Measurements from ENCODE around the gene MEIKIN. TPM values are rescaled to one million over a fixed set of nuclear protein-coding genes. Genes with fewer than 3 reads are reported as not detected.
"Not testable (repeated sequence)": the region's sequence is repeated elsewhere in the genome, so short reads cannot be mapped to it uniquely, and the experiment has no call there.

Gene MEIKIN
- total RNA-seq, 3 donors from 2014 or later (not counting 1 experiment from before 2014, with no cell fraction given), result 1.1 TPM; not detected in 2

DNA sequence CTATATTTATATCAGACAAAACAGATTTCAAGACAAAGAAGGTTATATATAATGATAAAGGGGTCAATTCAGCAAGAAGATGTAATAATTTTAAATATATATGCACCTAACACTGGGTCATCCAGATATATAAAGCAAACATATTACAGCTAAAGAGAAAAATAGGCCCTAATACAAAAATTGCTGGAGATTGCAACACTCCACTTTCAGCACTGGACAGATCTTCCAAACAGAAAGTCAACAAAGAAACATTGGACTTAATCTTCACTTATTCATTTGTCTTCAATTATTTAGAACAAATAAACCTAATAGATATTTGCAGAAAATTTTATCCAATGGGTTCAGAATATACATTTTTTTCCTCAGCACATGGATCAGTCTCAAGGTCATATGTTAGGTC is 45.8 kb downstream of the MEIKIN start:
- H3K4me1 Mint-ChIP-seq, result peaks cover 5 to 23% of the 10 kb centered on the region in 2 donors
- H3K27me3 ChIP-seq (ENCODE audit: control insufficient read depth, insufficient read depth, low read length), result no peaks in the 10 kb centered on the region
- H3K27ac ChIP-seq (ENCODE audit: low read length), result no peak overlapping the region
- H3K9me3 Mint-ChIP-seq, result peaks cover 5 to 28% of the 10 kb centered on the region in 2 donors
- no peak overlapping the region for H3K4me3 ChIP-seq (ENCODE audit: low read length)
- no peak overlapping the region for H3K4me3 Mint-ChIP-seq
- intact Hi-C loops (cut with micrococcal nuclease), result no loop called here
- peaks cover 22% of the 10 kb centered on the region for H3K36me3 Mint-ChIP-seq
- TF ChIP-seq, protein P1, sequence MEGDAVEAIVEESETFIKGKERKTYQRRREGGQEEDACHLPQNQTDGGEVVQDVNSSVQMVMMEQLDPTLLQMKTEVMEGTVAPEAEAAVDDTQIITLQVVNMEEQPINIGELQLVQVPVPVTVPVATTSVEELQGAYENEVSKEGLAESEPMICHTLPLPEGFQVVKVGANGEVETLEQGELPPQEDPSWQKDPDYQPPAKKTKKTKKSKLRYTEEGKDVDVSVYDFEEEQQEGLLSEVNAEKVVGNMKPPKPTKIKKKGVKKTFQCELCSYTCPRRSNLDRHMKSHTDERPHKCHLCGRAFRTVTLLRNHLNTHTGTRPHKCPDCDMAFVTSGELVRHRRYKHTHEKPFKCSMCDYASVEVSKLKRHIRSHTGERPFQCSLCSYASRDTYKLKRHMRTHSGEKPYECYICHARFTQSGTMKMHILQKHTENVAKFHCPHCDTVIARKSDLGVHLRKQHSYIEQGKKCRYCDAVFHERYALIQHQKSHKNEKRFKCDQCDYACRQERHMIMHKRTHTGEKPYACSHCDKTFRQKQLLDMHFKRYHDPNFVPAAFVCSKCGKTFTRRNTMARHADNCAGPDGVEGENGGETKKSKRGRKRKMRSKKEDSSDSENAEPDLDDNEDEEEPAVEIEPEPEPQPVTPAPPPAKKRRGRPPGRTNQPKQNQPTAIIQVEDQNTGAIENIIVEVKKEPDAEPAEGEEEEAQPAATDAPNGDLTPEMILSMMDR (IDR thresholded peaks at IDR 0.05), result no peak
- DNase-seq (no peak), ATAC-seq (no peak)
- peaks cover 11% of the 10 kb centered on the region for H3K4me1 ChIP-seq (ENCODE audit: control insufficient read depth, insufficient read depth, low read length)
- H3K9me3 ChIP-seq (ENCODE audit: control insufficient read depth, insufficient read depth, low read length), result peaks cover 13% of the 10 kb centered on the region
- H3K27me3 Mint-ChIP-seq (ENCODE audit: low read depth in 2 of 2), result peaks cover 14 to 18% of the 10 kb centered on the region in 2 donors
- no peak overlapping the region for H3K27ac Mint-ChIP-seq
- no peaks in the 10 kb centered on the region for H3K36me3 ChIP-seq (ENCODE audit: control insufficient read depth, insufficient read depth, low read length)

DNA sequence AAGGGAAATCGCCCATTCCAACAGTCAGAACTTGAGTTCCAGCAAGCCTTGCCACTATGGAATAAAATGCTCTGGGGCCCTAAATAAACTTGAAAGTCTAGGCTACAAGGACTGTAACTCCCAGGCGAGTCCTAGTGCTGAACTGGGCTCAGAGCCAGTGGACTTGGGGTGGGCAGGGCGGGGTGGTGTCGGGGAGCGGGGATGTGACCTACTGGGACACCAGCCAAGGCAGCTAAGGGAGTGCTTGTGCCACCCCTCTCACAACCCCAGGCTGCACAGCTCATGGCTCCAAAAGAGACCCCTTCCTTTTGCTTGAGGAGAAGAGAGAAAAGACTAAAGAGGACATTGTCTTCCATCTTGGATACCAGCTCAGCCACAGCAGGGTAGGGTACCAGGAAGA is 61.5 kb downstream of the MEIKIN start:
- Histone ChIP-seq H3K36me3 (ENCODE audit: control insufficient read depth, insufficient read depth, low read length) (no peaks in the 10 kb centered on the region), H3K9me3 (ENCODE audit: control insufficient read depth, insufficient read depth, low read length) (no peaks in the 10 kb centered on the region), H3K27me3 (ENCODE audit: control insufficient read depth, insufficient read depth, low read length) (no peaks in the 10 kb centered on the region), H3K27ac (ENCODE audit: low read length) (no peak overlapping the region), H3K4me3 (ENCODE audit: low read length) (no peak overlapping the region), H3K4me1 (ENCODE audit: control insufficient read depth, insufficient read depth, low read length) (no peaks in the 10 kb centered on the region)
- intact Hi-C loops (cut with micrococcal nuclease), result no loop called here
- Mint-ChIP-seq H3K27me3 (ENCODE audit: low read depth in 2 of 2) (peaks cover 7 to 17% of the 10 kb centered on the region in 2 donors), H3K36me3 (no peaks in the 10 kb centered on the region), H3K4me1 (no peaks in the 10 kb centered on the region), H3K9me3 (peaks cover 0 to 3% of the 10 kb centered on the region in 2 donors), H3K27ac (no peak overlapping the region), H3K4me3 (no peak overlapping the region)
- WGBS (ENCODE audit: insufficient coverage), result 93% methylated on average over 5 of the region's 5 CpGs
- TF ChIP-seq, protein P1 (IDR thresholded peaks at IDR 0.05), result no peak
- ATAC-seq (no peak), DNase-seq (no peak)

DNA sequence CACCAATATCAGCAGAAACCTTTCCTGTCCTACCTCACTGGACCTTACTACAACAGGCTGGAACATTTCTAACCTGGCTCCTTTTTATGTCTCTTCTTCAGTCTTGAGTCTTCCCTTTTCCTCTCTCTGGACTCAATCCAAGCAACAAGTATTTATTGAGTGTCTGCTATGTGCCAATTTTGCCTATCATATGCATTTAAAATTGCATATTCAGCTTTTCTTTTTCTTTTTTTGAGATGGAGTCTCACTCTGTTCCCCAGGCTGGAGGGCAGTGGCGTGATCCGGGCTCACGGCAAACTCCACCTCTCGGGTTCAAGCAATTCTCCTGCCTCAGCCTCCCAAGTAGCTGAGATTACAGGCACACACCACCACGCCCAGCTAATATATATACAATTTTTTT is 65.8 kb downstream of the MEIKIN start:
- H3K27me3 Mint-ChIP-seq (ENCODE audit: low read depth in 2 of 2), result peaks cover 0 to 3% of the 10 kb centered on the region in 2 donors
- no peaks in the 10 kb centered on the region for H3K4me1 ChIP-seq (ENCODE audit: control insufficient read depth, insufficient read depth, low read length)
- no peak overlapping the region for H3K4me3 ChIP-seq (ENCODE audit: low read length)
- no peak overlapping the region for H3K27ac ChIP-seq (ENCODE audit: low read length)
- no peaks in the 10 kb centered on the region for H3K9me3 Mint-ChIP-seq
- H3K9me3 ChIP-seq (ENCODE audit: control insufficient read depth, insufficient read depth, low read length), result no peaks in the 10 kb centered on the region
- no peaks in the 10 kb centered on the region for H3K36me3 Mint-ChIP-seq
- no peaks in the 10 kb centered on the region for H3K4me1 Mint-ChIP-seq
- no peak overlapping the region for H3K27ac Mint-ChIP-seq
- 98% methylated on average over 5 of the region's 5 CpGs for WGBS (ENCODE audit: insufficient coverage)
- no peaks in the 10 kb centered on the region for H3K36me3 ChIP-seq (ENCODE audit: control insufficient read depth, insufficient read depth, low read length)
- no peaks in the 10 kb centered on the region for H3K27me3 ChIP-seq (ENCODE audit: control insufficient read depth, insufficient read depth, low read length)
- DNase-seq (no peak), ATAC-seq (no peak)
- no peak overlapping the region for H3K4me3 Mint-ChIP-seq
- intact Hi-C loops (cut with micrococcal nuclease), result no loop called here
- TF ChIP-seq, protein P1 (IDR thresholded peaks at IDR 0.05), result no peak

DNA sequence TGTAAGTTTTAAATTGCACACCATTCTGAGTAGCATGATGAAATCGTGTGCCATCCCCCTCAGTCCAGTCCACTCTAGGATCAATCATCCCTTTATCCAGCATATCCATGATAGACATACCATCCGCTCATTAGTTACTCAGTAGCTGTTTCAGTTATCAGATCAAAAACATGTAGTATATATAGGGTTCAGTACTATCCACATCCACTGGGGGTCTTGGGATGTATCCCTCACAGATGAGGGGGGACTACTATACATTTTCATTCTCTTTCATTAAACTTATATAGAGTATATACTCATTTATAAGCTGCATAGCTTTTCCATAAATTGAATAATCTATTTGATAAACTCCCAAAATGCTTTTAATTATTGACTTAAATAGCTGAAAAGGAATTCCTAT is 67.6 kb downstream of the MEIKIN start:
- no peak overlapping the region for H3K27ac ChIP-seq (ENCODE audit: low read length)
- Mint-ChIP-seq H3K27me3 (ENCODE audit: low read depth in 2 of 2) (peaks cover 8 to 9% of the 10 kb centered on the region in 2 donors), H3K9me3 (no peaks in the 10 kb centered on the region), H3K4me1 (no peaks in the 10 kb centered on the region), H3K27ac (no peak overlapping the region), H3K4me3 (no peak overlapping the region), H3K36me3 (no peaks in the 10 kb centered on the region)
- WGBS (ENCODE audit: insufficient coverage), result 100% methylated on average over 1 of the region's 2 CpGs
- H3K27me3 ChIP-seq (ENCODE audit: control insufficient read depth, insufficient read depth, low read length), result no peaks in the 10 kb centered on the region
- H3K4me3 ChIP-seq (ENCODE audit: low read length), result no peak overlapping the region
- DNase-seq, result no peak
- intact Hi-C loops (cut with micrococcal nuclease), result no loop called here
- H3K36me3 ChIP-seq (ENCODE audit: control insufficient read depth, insufficient read depth, low read length), result no peaks in the 10 kb centered on the region
- no peaks in the 10 kb centered on the region for H3K9me3 ChIP-seq (ENCODE audit: control insufficient read depth, insufficient read depth, low read length)
- no peaks in the 10 kb centered on the region for H3K4me1 ChIP-seq (ENCODE audit: control insufficient read depth, insufficient read depth, low read length)
- ATAC-seq, result no peak
- TF ChIP-seq, protein P1 (IDR thresholded peaks at IDR 0.05), result no peak

DNA sequence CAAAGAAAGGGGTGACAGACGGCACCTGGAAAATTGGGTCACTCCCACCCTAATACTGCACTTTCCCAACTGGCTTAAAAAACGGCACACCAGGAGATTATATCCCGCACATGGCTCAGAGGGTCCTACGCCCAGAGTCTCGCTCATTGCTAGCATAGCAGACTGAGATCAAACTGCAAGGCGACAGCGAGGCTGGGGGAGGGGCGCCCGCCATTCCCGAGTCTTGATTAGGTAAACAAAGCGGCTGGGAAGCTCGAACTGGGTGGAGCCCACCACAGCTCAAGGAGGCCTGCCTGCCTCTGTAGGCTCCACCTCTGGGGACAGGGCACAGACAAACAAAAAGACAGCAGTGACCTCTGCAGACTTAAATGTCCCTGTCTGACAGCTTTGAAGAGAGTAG is 74.2 kb downstream of the MEIKIN start:
- H3K27ac Mint-ChIP-seq; H3K4me3 ChIP-seq (ENCODE audit: low read length); H3K9me3 Mint-ChIP-seq; H3K9me3 ChIP-seq (ENCODE audit: control insufficient read depth, insufficient read depth, low read length); H3K27me3 ChIP-seq (ENCODE audit: control insufficient read depth, insufficient read depth, low read length); H3K27ac ChIP-seq (ENCODE audit: low read length); ATAC-seq; H3K4me3 Mint-ChIP-seq; H3K4me1 ChIP-seq (ENCODE audit: control insufficient read depth, insufficient read depth, low read length); H3K36me3 ChIP-seq (ENCODE audit: control insufficient read depth, insufficient read depth, low read length); H3K4me1 Mint-ChIP-seq; intact Hi-C loops (cut with micrococcal nuclease); DNase-seq: not testable (repeated sequence)
- peaks cover 9 to 15% of the 10 kb centered on the region in 2 donors for H3K27me3 Mint-ChIP-seq (ENCODE audit: low read depth in 2 of 2)
- H3K36me3 Mint-ChIP-seq, result peaks cover 14% of the 10 kb centered on the region
- WGBS (ENCODE audit: insufficient coverage), result 95% methylated on average over 12 of the region's 12 CpGs
